SK-N-MC (cell line): ENCODE results near the gene ERP27.

ENCODE experiments used
- EZH2 ChIP-seq: fragments of 200-600 bp; sonication (generic); IDR thresholded peaks from one replicate; pipeline ENCODE4 v1.6.1; 2017; ENCODE audit warnings: antibody characterized with exemption
- FOXP2 ChIP-seq: optimal IDR thresholded peaks from 2 replicates; pipeline ENCODE3; 2011; ENCODE audit warnings: mild to moderate bottlenecking, moderate library complexity; ENCODE audit not compliant: insufficient read depth; ENCODE audit errors: extremely low read length, control extremely low read depth
- POLR2AphosphoS5 ChIP-seq: IDR thresholded peaks from 2 replicates; pipeline ENCODE4 v1.6.1; 2012; ENCODE audit warnings: mild to moderate bottlenecking, low read depth, low read length, borderline replicate concordance

- no peak for TF ChIP-seq FOXP2
- TF ChIP-seq EZH2 = no peak
- TF ChIP-seq POLR2AphosphoS5 = peak; percentile 72
These were observed 10.3 kb upstream of the ERP27 start for GRCh38 chr12:14948672-14949071.
